A549 (cell line): Measurements from ENCODE around the gene TMED4. TPM values are rescaled to one million over a fixed set of nuclear protein-coding genes. Genes with fewer than 3 reads are reported as not detected.

Experiments
- ATAC-seq, 2 experiments: fragments of 200-7000 bp in 1 of 2; fragments of >200 bp in 1 of 2; cut with Nextera tagmentation in 1 of 2; cut with Tn5 transposase in 1 of 2; 3 replicates each; pipeline versions ENCODE4 v1.8.0 to v1.9.1; 2018 to 2020; ENCODE audit warnings: mild to moderate bottlenecking in 1 of 2, moderate library complexity in 1 of 2
- CTCF ChIA-PET: fragments of 300-600 bp; sonication (Branson Sonifier 250); formaldehyde crosslinking; extraction: SDS; loops from one replicate; lab custom pipeline; 2021; ENCODE audit warnings: antibody characterized with exemption, inconsistent platforms; lab: Yijun Ruan, JAX
- POLR2A ChIA-PET: fragments of 350-600 bp; formaldehyde crosslinking; extraction: SDS; loops from one replicate; lab custom pipeline; 2021; ENCODE audit warnings: antibody characterized with exemption, inconsistent platforms; lab: Yijun Ruan, JAX
- DNase-seq, 2 experiments: peaks; one replicate each; pipeline versions ENCODE4 v3.0.0 to v3.0.0-alpha.2; 2011 to 2016; ENCODE audit warnings: low read depth in 1 of 2, low spot score in 1 of 2
- FAIRE-seq: peaks from 2 replicates; lab custom pipeline; 2011; peaks lifted over from hg19 to GRCh38; lab: Jason Lieb, UNC
- H3K27ac ChIP-seq, 2 experiments: fragments of >200 bp; sonication (Bioruptor Twin); formaldehyde crosslinking; 3 replicates each; pipeline ENCODE4 v1.5.1; 2016 to 2017
- H3K4me1 ChIP-seq: fragments of >200 bp; sonication (Bioruptor Twin); formaldehyde crosslinking; 3 replicates; pipeline ENCODE4 v1.6.1; 2016
- H3K4me2 ChIP-seq: fragments of >200 bp; sonication (Bioruptor Twin); formaldehyde crosslinking; 3 replicates; pipeline ENCODE4 v1.6.1; 2016
- H3K4me3 ChIP-seq: fragments of >200 bp; sonication (Bioruptor Twin); formaldehyde crosslinking; 3 replicates; pipeline ENCODE4 v1.5.1; 2016
- H3K9me3 ChIP-seq: fragments of >200 bp; sonication (Bioruptor Twin); formaldehyde crosslinking; 3 replicates; pipeline ENCODE4 v1.6.1; 2016
- CBX2 ChIP-seq: fragments of 200-600 bp; sonication (generic); IDR thresholded peaks from 2 replicates; pipeline ENCODE4 v1.6.1; 2016; ENCODE audit warnings: low read depth, mild to moderate bottlenecking, borderline replicate concordance
- CEBPB ChIP-seq, 2 experiments: fragments of >200 bp in 1 of 2; sonication (Bioruptor Twin) in 1 of 2; formaldehyde crosslinking in 1 of 2; IDR thresholded peaks; 2 replicates each; pipeline ENCODE4 v1.6.1; 2012 to 2016
- CHD2 ChIP-seq: fragments of 150-350 bp; IDR thresholded peaks from 2 replicates; pipeline ENCODE4 v1.6.1; 2014; ENCODE audit warnings: low read length; ENCODE audit not compliant: partially characterized antibody
- EP300 ChIP-seq, 2 experiments: fragments of >200 bp; sonication (Bioruptor Twin); formaldehyde crosslinking; IDR thresholded peaks; 2 replicates in 1 of 2; 3 replicates in 1 of 2; pipeline ENCODE4 v1.6.1; 2016 to 2017
- ESRRA ChIP-seq: fragments of 150-350 bp; IDR thresholded peaks from 2 replicates; pipeline ENCODE4 v1.6.1; 2014; ENCODE audit warnings: mild to moderate bottlenecking, low read length, borderline replicate concordance
- FOXS1 ChIP-seq: fragments of 250-450 bp; sonication (Bioruptor Pico); IDR thresholded peaks from 2 replicates; pipeline ENCODE4 v1.5.0; 2020; ENCODE audit warnings: mild to moderate bottlenecking, moderate library complexity
- HEYL ChIP-seq: fragments of 250-450 bp; sonication (Bioruptor Pico); IDR thresholded peaks from 2 replicates; pipeline ENCODE4 v1.8.0; 2021; ENCODE audit warnings: mild to moderate bottlenecking, moderate library complexity
- HOXB13 ChIP-seq: fragments of 250-450 bp; sonication (Bioruptor Pico); IDR thresholded peaks from 2 replicates; pipeline ENCODE4 v1.5.0; 2020; ENCODE audit warnings: low read depth, mild to moderate bottlenecking, moderate library complexity
- HOXB5 ChIP-seq: fragments of 250-450 bp; sonication (Bioruptor Pico); IDR thresholded peaks from 2 replicates; pipeline ENCODE4 v1.5.0; 2020; ENCODE audit warnings: mild to moderate bottlenecking, moderate library complexity
- JUN ChIP-seq, 2 experiments: fragments of >200 bp; sonication (Bioruptor Twin); formaldehyde crosslinking; IDR thresholded peaks; 2 replicates in 1 of 2; 3 replicates in 1 of 2; pipeline ENCODE4 v1.6.1; 2016 to 2017
- MYC ChIP-seq: IDR thresholded peaks from 2 replicates; pipeline ENCODE4 v1.6.1; 2012; ENCODE audit warnings: mild to moderate bottlenecking, inconsistent platforms, low read length, improper control_type of control experiment, borderline replicate concordance
- NFE2L2 ChIP-seq: fragments of 150-350 bp; conservative IDR thresholded peaks from 2 replicates; pipeline ENCODE4 v1.6.1; 2014; ENCODE audit warnings: low read length
- NPAS2 ChIP-seq: fragments of 250-450 bp; sonication (Bioruptor Pico); IDR thresholded peaks from 2 replicates; pipeline ENCODE4 v1.8.0; 2022; ENCODE audit warnings: mild to moderate bottlenecking, moderate library complexity, borderline replicate concordance
- POLR2A ChIP-seq: IDR thresholded peaks from 2 replicates; pipeline ENCODE4 v1.6.1; 2012; ENCODE audit warnings: mild to moderate bottlenecking, low read length
- POLR2AphosphoS2 ChIP-seq: conservative IDR thresholded peaks from 2 replicates; pipeline ENCODE4 v1.6.1; 2012; ENCODE audit warnings: low read length, improper control_type of control experiment, inconsistent platforms
- RCOR1 ChIP-seq: fragments of 150-350 bp; IDR thresholded peaks from 2 replicates; pipeline ENCODE4 v1.6.1; 2014; ENCODE audit warnings: antibody characterized with exemption, low read length, low read depth
- RFX5 ChIP-seq: fragments of 450-650 bp; IDR thresholded peaks from 2 replicates; pipeline ENCODE4 v1.7.1; 2014; ENCODE audit warnings: antibody characterized with exemption, mild to moderate bottlenecking, moderate library complexity
- SREBF2 ChIP-seq: fragments of 450-650 bp; IDR thresholded peaks from 2 replicates; pipeline ENCODE4 v1.6.1; 2014; ENCODE audit warnings: mild to moderate bottlenecking, moderate library complexity
- ZFP36 ChIP-seq: fragments of 450-650 bp; IDR thresholded peaks from 2 replicates; pipeline ENCODE4 v1.6.1; 2014; ENCODE audit warnings: borderline replicate concordance; ENCODE audit not compliant: partially characterized antibody
- ZNF302 ChIP-seq: fragments of 250-450 bp; sonication (Bioruptor Pico); IDR thresholded peaks from 2 replicates; pipeline ENCODE4 v1.9.0; 2021; ENCODE audit warnings: inconsistent platforms, mild to moderate bottlenecking, moderate library complexity
- ZSCAN20 ChIP-seq: fragments of 250-450 bp; sonication (Bioruptor Pico); IDR thresholded peaks from 2 replicates; pipeline ENCODE4 v1.8.0; 2022; ENCODE audit warnings: mild to moderate bottlenecking, moderate library complexity
- WGBS: methylation state at CpG from one replicate; pipeline ENCODE4 v1.1.6; 2017; ENCODE audit errors: missing lambda C conversion rate; 5-methylcytosine and 5-hydroxymethylcytosine counted together
- polyA plus RNA-seq, 4 experiments: library from polyadenylated mRNA; depleted of rRNA in 3 of 4; stranded (reverse); fragments of >200 nt; fragmentation: RNase III in 1 of 4; extraction: RNeasy Plus Mini Kit Qiagen cat#74134 plus additional on column Dnase treatment in 1 of 4; gene quantifications; 2 replicates in 3 of 4; 3 replicates in 1 of 4; pipeline ENCODE4 v1.2.3, GENCODE V29; 2011 to 2017
- TF ChIP-seq, protein P1 (sequence below): fragments of 250-450 bp; sonication (Bioruptor Pico); IDR thresholded peaks from 2 replicates; pipeline ENCODE4 v1.5.0; 2020; ENCODE audit warnings: low read depth, mild to moderate bottlenecking, moderate library complexity
- TF ChIP-seq, protein P2 (sequence below): IDR thresholded peaks from 2 replicates; pipeline ENCODE4 v1.6.1; 2012; ENCODE audit warnings: low read depth, borderline replicate concordance
- TF ChIP-seq, protein P3 (sequence below): fragments of >200 bp; sonication (Bioruptor Twin); formaldehyde crosslinking; IDR thresholded peaks from 3 replicates; pipeline ENCODE4 v1.6.1; 2016
- TF ChIP-seq, protein P4 (sequence below): fragments of 450-650 bp; IDR thresholded peaks from 2 replicates; pipeline ENCODE4 v1.6.1; 2014; ENCODE audit warnings: antibody characterized with exemption
- TF ChIP-seq, protein P5 (sequence below): fragments of 250-450 bp; sonication (Bioruptor Pico); IDR thresholded peaks from 2 replicates; pipeline ENCODE4 v1.5.0; 2021; ENCODE audit warnings: mild to moderate bottlenecking, moderate library complexity, borderline replicate concordance

TMED4 gene
- polyA plus RNA-seq, 2 of the 4 experiments (the other 2 are of a cell fraction): 55.1 to 68.3 TPM

DNA sequence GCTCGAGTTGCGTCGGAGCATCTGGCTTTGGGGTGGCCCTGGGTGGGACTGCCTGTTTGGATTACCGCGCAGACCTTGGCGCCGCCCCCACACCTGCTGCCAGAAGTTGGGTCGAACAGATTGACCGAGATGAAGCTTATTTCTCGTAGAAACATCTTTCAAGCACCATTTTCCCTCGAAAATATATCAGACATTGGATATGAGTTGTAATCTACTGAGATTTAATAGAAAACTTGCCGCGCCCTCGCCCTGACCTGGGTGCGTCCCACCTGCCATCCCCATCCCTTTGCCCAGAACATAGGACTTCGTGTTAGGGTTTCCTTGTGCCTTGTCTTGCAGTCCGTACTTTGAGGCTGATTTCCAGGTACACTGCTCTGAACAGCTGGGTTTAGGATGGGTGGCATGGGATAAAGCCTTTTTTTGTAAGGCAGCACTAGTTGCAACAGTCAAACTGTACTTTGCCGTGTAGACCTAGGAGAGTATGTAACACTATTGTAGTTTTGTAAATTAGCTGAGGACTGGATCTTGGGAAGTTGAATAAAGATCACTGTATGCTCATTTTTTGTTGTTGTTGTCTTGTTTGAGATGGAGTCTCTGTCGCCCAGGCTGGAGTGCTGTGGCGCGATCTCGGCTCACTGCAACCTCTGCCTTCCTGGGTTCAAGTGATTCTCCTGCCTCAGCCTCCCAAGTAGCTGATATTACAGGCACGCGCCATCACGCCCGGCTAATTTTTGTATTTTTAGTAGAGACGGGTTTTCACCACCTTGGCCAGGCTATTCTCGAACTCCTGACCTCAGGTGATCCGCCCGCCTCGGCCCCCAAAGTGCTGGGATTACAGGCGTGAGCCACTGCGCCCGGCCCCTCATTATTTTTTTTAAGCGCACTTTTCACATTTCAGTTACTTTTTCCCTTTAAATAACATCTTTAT, 25.4 kb upstream of the TMED4 start:
- DNase-seq (no peak), ATAC-seq (0 out of 6 replicates have a peak, but pooled peaks of 1 of the 2 experiments have one; percentile 5), FAIRE-seq (no peak)
- peak overlapping the region; percentile 91 for H3K4me2 ChIP-seq
- no peak for TF ChIP-seq HOXB5 (CRISPR knock-in tag)
- TF ChIP-seq, protein P1, sequence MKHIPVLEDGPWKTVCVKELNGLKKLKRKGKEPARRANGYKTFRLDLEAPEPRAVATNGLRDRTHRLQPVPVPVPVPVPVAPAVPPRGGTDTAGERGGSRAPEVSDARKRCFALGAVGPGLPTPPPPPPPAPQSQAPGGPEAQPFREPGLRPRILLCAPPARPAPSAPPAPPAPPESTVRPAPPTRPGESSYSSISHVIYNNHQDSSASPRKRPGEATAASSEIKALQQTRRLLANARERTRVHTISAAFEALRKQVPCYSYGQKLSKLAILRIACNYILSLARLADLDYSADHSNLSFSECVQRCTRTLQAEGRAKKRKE: 0 out of 2 replicates have a peak, but pooled peaks have one; percentile 32
- ChIA-PET CTCF (interaction anchor here (0.6 to 2.6 kb wide), 7 partner anchors 9 to 241 kb away, joined by 3 to 12 read pairs (median 3); partner anchors contain the start of gene H2AZ2), POLR2A (interaction anchor here (0.6 to 2.7 kb wide), 14 partner anchors 25 to 504 kb away, joined by 3 to 17 read pairs (median 6); partner anchors contain the start of genes DDX56, H2AZ2, PPIA and PURB)
- H3K9me3 ChIP-seq: no peaks in the 10 kb centered on the region
- peak overlapping the region; percentile 86 for H3K4me3 ChIP-seq
- 60% methylated on average over 31 of the region's 35 CpGs for WGBS
- H3K27ac ChIP-seq: peak overlapping the region; percentile 88 to 94
- peaks cover 26% of the 10 kb centered on the region for H3K4me1 ChIP-seq

DNA sequence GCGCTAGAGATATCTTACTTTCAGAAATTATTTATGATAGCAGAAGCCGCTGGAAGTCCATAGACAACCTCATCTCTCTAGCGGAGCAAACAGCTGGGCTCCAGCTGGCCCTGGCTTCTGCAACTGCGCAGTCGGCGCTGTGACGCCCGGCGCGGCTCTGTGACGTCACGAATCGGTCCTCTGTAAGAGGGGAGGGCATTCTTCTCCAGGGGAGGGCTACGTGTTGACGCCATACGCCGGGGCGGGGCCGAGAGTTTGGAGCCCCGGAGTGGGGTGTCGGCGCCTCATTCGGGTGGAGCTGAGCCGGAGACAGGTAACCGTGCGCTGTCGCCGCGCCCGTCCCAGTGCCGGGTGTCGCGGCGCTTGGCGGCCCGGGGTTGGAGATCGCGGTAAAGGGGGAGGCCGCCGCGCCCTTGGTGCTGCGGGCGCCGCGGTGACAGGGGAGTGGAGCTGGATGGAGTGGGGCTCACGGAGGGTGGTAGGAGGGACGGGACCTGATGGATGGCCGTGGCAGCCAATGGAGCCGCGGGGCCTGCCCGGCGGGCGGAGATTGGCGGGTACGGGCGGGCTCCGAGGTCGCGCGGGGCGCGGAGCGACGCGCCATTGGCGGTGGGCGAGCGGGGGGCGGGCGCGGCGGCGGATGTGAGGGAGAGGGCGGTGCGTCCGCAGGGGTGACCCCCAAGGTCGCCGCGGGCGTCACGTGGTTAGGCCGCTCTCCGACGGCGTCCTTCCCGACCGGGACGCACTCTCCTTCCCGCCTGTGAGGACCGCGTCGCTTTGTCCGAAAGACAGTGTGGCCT, 24.5 kb upstream of the TMED4 start, which contains the start of gene OGDH:
TSS of gene OGDH (plus strand) at position 287 of the 800 bp plus-strand sequence. CDS start 17,717 bp downstream, outside the sequence.
- ATAC-seq: peak; percentile 99
- CTCF ChIA-PET: interaction anchor here (0.6 to 2.6 kb wide), 9 partner anchors 10 to 252 kb away, joined by 3 to 12 read pairs (median 3); partner anchors contain the start of gene H2AZ2
- FAIRE-seq: no peak
- peaks cover 26% of the 10 kb centered on the region for H3K4me1 ChIP-seq
- peak within 1 kb of the TSS; percentile 86 for H3K4me3 ChIP-seq
- POLR2A ChIA-PET: interaction anchor here (0.6 to 2.7 kb wide), 18 partner anchors 16 to 505 kb away, joined by 3 to 17 read pairs (median 6); partner anchors contain the start of genes DDX56, H2AZ2, PPIA and PURB
- DNase-seq: peak; percentile 98
- H3K4me2 ChIP-seq: peak within 1 kb of the TSS; percentile 91
- peak within 1 kb of the TSS; percentile 88 to 94 for H3K27ac ChIP-seq
- H3K9me3 ChIP-seq: no peaks in the 10 kb centered on the region
- WGBS: 1% methylated on average over 28 of the region's 93 CpGs
- no peak for TF ChIP-seq HEYL
- no peak for TF ChIP-seq RCOR1
- TF ChIP-seq MYC: no peak; the same call in 1 of the 2 replicates
- TF ChIP-seq CBX2: no peak
- peak; percentile 78 for TF ChIP-seq POLR2A
- TF ChIP-seq, protein P2, sequence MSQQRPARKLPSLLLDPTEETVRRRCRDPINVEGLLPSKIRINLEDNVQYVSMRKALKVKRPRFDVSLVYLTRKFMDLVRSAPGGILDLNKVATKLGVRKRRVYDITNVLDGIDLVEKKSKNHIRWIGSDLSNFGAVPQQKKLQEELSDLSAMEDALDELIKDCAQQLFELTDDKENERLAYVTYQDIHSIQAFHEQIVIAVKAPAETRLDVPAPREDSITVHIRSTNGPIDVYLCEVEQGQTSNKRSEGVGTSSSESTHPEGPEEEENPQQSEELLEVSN: peak; percentile 76
- peak; percentile 75 to 90; a peak in 3 of 5 replicates for TF ChIP-seq JUN (IDR thresholded peaks at IDR 0.05)
- TF ChIP-seq SREBF2: no peak
- peak; percentile 81 for TF ChIP-seq ESRRA
- no peak for TF ChIP-seq ZNF302
- TF ChIP-seq, protein P3, sequence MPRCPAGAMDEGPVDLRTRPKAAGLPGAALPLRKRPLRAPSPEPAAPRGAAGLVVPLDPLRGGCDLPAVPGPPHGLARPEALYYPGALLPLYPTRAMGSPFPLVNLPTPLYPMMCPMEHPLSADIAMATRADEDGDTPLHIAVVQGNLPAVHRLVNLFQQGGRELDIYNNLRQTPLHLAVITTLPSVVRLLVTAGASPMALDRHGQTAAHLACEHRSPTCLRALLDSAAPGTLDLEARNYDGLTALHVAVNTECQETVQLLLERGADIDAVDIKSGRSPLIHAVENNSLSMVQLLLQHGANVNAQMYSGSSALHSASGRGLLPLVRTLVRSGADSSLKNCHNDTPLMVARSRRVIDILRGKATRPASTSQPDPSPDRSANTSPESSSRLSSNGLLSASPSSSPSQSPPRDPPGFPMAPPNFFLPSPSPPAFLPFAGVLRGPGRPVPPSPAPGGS: peak; percentile 66; the same call in 2 of the 3 replicates
- TF ChIP-seq ZSCAN20 (CRISPR knock-in tag): no peak
- TF ChIP-seq CEBPB (IDR thresholded peaks at IDR 0.05): no peak
- TF ChIP-seq, protein P4, sequence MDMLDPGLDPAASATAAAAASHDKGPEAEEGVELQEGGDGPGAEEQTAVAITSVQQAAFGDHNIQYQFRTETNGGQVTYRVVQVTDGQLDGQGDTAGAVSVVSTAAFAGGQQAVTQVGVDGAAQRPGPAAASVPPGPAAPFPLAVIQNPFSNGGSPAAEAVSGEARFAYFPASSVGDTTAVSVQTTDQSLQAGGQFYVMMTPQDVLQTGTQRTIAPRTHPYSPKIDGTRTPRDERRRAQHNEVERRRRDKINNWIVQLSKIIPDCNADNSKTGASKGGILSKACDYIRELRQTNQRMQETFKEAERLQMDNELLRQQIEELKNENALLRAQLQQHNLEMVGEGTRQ: peak; percentile 89
- TF ChIP-seq, protein P5, sequence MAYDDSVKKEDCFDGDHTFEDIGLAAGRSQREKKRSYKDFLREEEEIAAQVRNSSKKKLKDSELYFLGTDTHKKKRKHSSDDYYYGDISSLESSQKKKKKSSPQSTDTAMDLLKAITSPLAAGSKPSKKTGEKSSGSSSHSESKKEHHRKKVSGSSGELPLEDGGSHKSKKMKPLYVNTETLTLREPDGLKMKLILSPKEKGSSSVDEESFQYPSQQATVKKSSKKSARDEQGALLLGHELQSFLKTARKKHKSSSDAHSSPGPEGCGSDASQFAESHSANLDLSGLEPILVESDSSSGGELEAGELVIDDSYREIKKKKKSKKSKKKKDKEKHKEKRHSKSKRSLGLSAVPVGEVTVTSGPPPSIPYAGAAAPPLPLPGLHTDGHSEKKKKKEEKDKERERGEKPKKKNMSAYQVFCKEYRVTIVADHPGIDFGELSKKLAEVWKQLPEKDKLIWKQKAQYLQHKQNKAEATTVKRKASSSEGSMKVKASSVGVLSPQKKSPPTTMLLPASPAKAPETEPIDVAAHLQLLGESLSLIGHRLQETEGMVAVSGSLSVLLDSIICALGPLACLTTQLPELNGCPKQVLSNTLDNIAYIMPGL (CRISPR knock-in tag): no peak
- TF ChIP-seq POLR2AphosphoS2: no peak
- TF ChIP-seq CHD2: no peak
- TF ChIP-seq NPAS2 (CRISPR knock-in tag): no peak
- no peak for TF ChIP-seq NFE2L2
- no peak for TF ChIP-seq EP300 (IDR thresholded peaks at IDR 0.05)
- no peak for TF ChIP-seq FOXS1
- TF ChIP-seq, protein P1: no peak
- TF ChIP-seq RFX5: peak; percentile 53; the same call in 1 of the 2 replicates
- no peak for TF ChIP-seq ZFP36
- no peak for TF ChIP-seq HOXB13 (CRISPR knock-in tag)
